Calu3 (cell line): ENCODE measurements around the gene DGUOK. TPM values are rescaled to one million over a fixed set of nuclear protein-coding genes. Genes with fewer than 3 reads are reported as not detected.

Source experiments
- BruUV-seq: library from RNA; stranded (reverse); fragments of 400-500 nt; replicated peaks from 2 replicates; lab custom pipeline; 2021; lab: Mats Ljungman, UMichigan
- CTCF ChIA-PET: fragments of 300-600 bp; sonication (Branson Sonifier 250); formaldehyde crosslinking; loops from one replicate; lab custom pipeline; 2022; ENCODE audit warnings: antibody characterized with exemption; lab: Charles Lee
- DNase-seq: peaks from one replicate; pipeline ENCODE4 v3.0.0; 2022
- H3K27ac Mint-ChIP-seq: one replicate; pipeline ENCODE4 v1.8.0; 2022; ENCODE audit warnings: mixed read lengths; ENCODE audit not compliant: unreplicated experiment
- H3K27me3 Mint-ChIP-seq: one replicate; pipeline ENCODE4 v1.8.0; 2022; ENCODE audit warnings: mixed read lengths; ENCODE audit not compliant: unreplicated experiment
- H3K36me3 Mint-ChIP-seq: one replicate; pipeline ENCODE4 v1.8.0; 2022; ENCODE audit warnings: mild to moderate bottlenecking, moderate library complexity, mixed read lengths; ENCODE audit not compliant: insufficient read depth, unreplicated experiment
- H3K4me1 Mint-ChIP-seq: one replicate; pipeline ENCODE4 v1.8.0; 2022; ENCODE audit warnings: mild to moderate bottlenecking, low read depth, mixed read lengths; ENCODE audit not compliant: unreplicated experiment
- H3K4me3 Mint-ChIP-seq: one replicate; pipeline ENCODE4 v1.8.0; 2022; ENCODE audit warnings: mild to moderate bottlenecking, low read depth, moderate library complexity, mixed read lengths; ENCODE audit not compliant: unreplicated experiment
- H3K9me3 Mint-ChIP-seq: one replicate; pipeline ENCODE4 v1.8.0; 2022; ENCODE audit warnings: low read depth, mixed read lengths; ENCODE audit not compliant: unreplicated experiment
- CTCF ChIP-seq: fragments of 200-600 bp; IDR thresholded peaks from one replicate; pipeline ENCODE4 v1.8.0; 2022; ENCODE audit warnings: antibody characterized with exemption; ENCODE audit not compliant: unreplicated experiment
- intact Hi-C: fragments of 100-400 bp; cut with micrococcal nuclease; formaldehyde crosslinking; loops from one replicate; pipeline ENCODE4 v1.10.0; 2022; ENCODE audit not compliant: unreplicated experiment
- total RNA-seq: library from RNA; stranded (reverse); gene quantifications from 2 replicates; pipeline ENCODE4 v1.2.3, GENCODE V29; 2022

DGUOK gene
- total RNA-seq, 1 experiment from 2014 or later, result 78.6 TPM

- no peaks in the 10 kb centered on the region for H3K27me3 Mint-ChIP-seq
- no peaks in the 10 kb centered on the region for H3K36me3 Mint-ChIP-seq
- BruUV-seq, result no TSS peak
- no peaks in the 10 kb centered on the region for H3K4me1 Mint-ChIP-seq
- no peak for TF ChIP-seq CTCF
- no peak overlapping the region for H3K27ac Mint-ChIP-seq
- intact Hi-C loops, result no loop called here
- H3K4me3 Mint-ChIP-seq, result no peak overlapping the region
- DNase-seq, result no peak
- no peaks in the 10 kb centered on the region for H3K9me3 Mint-ChIP-seq
- CTCF ChIA-PET, result no interaction called here
Measured at GRCh38 chr2:73919596-73920228, 7.0 kb upstream of the DGUOK start.

GRCh38 chr2:73920577-73921545 lies 5.8 kb upstream of the DGUOK start:
- Mint-ChIP-seq H3K36me3 (peaks cover 2% of the 10 kb centered on the region), H3K9me3 (no peaks in the 10 kb centered on the region), H3K4me1 (no peaks in the 10 kb centered on the region), H3K4me3 (no peak overlapping the region), H3K27ac (no peak overlapping the region), H3K27me3 (no peaks in the 10 kb centered on the region)
- DNase-seq, result peak; percentile 53
- no TSS peak for BruUV-seq
- TF ChIP-seq CTCF, result peak; percentile 18
- CTCF ChIA-PET, result interaction anchor here (1.1 kb wide), 1 partner anchor 13 kb away, joined by 3 read pairs; no protein-coding TSS in a partner anchor
- intact Hi-C loops, result no loop called here

- H3K4me3 Mint-ChIP-seq, result no peak overlapping the region
- H3K9me3 Mint-ChIP-seq, result no peaks in the 10 kb centered on the region
- H3K27me3 Mint-ChIP-seq, result no peaks in the 10 kb centered on the region
- TF ChIP-seq CTCF, result no peak
- no TSS peak for BruUV-seq
- H3K36me3 Mint-ChIP-seq, result peaks cover 9% of the 10 kb centered on the region
- H3K4me1 Mint-ChIP-seq, result no peaks in the 10 kb centered on the region
- CTCF ChIA-PET, result no interaction called here
- DNase-seq, result no peak
- H3K27ac Mint-ChIP-seq, result no peak overlapping the region
- intact Hi-C loops, result no loop called here
Measured at GRCh38 chr2:73921581-73921980, 5.1 kb upstream of the DGUOK start.

DNA sequence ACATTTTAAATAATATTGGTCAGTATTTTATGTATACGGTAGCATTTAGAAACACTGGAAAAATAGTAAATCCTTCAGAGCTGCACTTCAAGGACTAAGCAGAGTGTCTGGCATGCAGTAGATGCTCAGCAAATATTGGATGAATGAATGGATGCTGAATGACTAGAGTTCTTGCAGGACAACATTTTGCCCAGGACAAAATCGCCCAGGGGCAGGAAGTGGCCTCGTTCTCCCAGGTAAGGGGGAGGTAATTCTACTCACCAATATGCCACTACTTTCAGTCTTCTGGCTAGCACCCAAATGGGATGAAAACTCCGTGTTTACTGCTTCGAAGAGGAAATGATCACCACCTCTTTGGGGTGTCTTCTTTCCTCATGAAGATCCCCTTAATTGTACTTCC lies 4.0 kb upstream of the DGUOK start:
- H3K27ac Mint-ChIP-seq, result no peak overlapping the region
- no peak for TF ChIP-seq CTCF
- DNase-seq, result no peak
- intact Hi-C loops, result no loop called here
- no peaks in the 10 kb centered on the region for H3K27me3 Mint-ChIP-seq
- no TSS peak for BruUV-seq
- no peak overlapping the region for H3K4me3 Mint-ChIP-seq
- peaks cover 16% of the 10 kb centered on the region for H3K36me3 Mint-ChIP-seq
- CTCF ChIA-PET, result no interaction called here
- H3K9me3 Mint-ChIP-seq, result no peaks in the 10 kb centered on the region
- H3K4me1 Mint-ChIP-seq, result peaks cover 2% of the 10 kb centered on the region
